HFF-Myc (cell line): ENCODE results near the gene SSH2.
"Not testable (repeated sequence)": the region's sequence is repeated elsewhere in the genome, so short reads cannot be mapped to it uniquely, and the experiment has no call there.

Experiments used
- DNase-seq: peaks from one replicate; pipeline ENCODE4 v3.0.0-alpha.2; 2011; ENCODE audit warnings: low read depth; ENCODE audit errors: extremely low read depth
- H3K4me3 ChIP-seq: replicated peaks from 2 replicates; pipeline ENCODE4 v1.5.1; 2011; ENCODE audit warnings: low read depth, mild to moderate bottlenecking, control low read depth, low read length
- CTCF ChIP-seq: IDR thresholded peaks from 2 replicates; pipeline ENCODE4 v1.5.1; 2012; ENCODE audit warnings: mild to moderate bottlenecking, low read depth, low read length, control low read depth; ENCODE audit errors: missing control alignments

SSH2 gene

GRCh38 chr17:29677221-29677791 lies 252.7 kb downstream of the SSH2 start:
- no peak overlapping the region for H3K4me3 ChIP-seq
- DNase-seq: no peak
- TF ChIP-seq CTCF: no peak

GRCh38 chr17:29675961-29676360 lies 254.1 kb downstream of the SSH2 start:
- not testable (repeated sequence) for DNase-seq

GRCh38 chr17:29674281-29674680 lies 255.7 kb downstream of the SSH2 start:
- TF ChIP-seq CTCF: no peak
- DNase-seq: no peak
- H3K4me3 ChIP-seq: no peak overlapping the region

More at GRCh38 chr17:29675961-29676360, 254.1 kb downstream of the SSH2 start:
- H3K4me3 ChIP-seq: not testable (repeated sequence)

GRCh38 chr17:29671661-29672060 lies 258.4 kb downstream of the SSH2 start:
- no peak for DNase-seq
- no peak for TF ChIP-seq CTCF
- H3K4me3 ChIP-seq: no peak overlapping the region

- TF ChIP-seq CTCF: no peak
- H3K4me3 ChIP-seq: no peak overlapping the region
- DNase-seq: no peak
Observed at GRCh38 chr17:29669266-29669665, 260.8 kb downstream of the SSH2 start.

GRCh38 chr17:29667969-29668368 lies 262.1 kb downstream of the SSH2 start:
- H3K4me3 ChIP-seq: no peak overlapping the region
- no peak for DNase-seq
- no peak for TF ChIP-seq CTCF

- H3K4me3 ChIP-seq: no peak overlapping the region
- TF ChIP-seq CTCF: no peak
- no peak for DNase-seq
Observed at GRCh38 chr17:29665481-29665810, 264.6 kb downstream of the SSH2 start.
